GM18907 (cell line): ENCODE data around the gene TUBE1.
A peak's percentile ranks its signal among the peaks of the same experiment; 100 is the strongest.

Experiments
- ATAC-seq: cut with Tn5 transposase; IDR thresholded peaks from one replicate; pipeline ENCODE4 v1.9.1; 2021; ENCODE audit warnings: mild to moderate bottlenecking, moderate library complexity; ENCODE audit not compliant: unreplicated experiment

TUBE1 gene

DNA sequence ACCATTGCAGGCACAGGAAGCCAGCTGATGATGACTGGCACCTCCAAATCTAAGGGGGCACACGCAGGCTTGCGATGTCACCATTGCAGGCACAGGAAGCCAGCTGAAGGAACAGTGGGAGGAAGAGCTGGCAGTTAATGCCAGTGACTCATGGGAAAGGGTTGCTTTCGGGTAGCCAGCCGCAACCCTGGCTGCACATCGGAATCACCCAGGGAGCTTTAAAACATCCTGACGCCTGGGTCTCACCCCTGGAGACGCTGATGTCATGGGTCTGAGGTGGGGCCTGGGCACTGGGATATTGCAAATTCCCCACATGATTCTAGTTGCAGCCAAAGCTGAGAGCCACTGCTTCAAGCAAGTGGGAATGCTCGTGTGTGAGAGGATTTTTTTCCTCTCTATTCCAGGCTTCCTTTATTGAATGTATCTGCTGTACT lies 49.5 kb downstream of the TUBE1 start:
- ATAC-seq, result no peak

DNA sequence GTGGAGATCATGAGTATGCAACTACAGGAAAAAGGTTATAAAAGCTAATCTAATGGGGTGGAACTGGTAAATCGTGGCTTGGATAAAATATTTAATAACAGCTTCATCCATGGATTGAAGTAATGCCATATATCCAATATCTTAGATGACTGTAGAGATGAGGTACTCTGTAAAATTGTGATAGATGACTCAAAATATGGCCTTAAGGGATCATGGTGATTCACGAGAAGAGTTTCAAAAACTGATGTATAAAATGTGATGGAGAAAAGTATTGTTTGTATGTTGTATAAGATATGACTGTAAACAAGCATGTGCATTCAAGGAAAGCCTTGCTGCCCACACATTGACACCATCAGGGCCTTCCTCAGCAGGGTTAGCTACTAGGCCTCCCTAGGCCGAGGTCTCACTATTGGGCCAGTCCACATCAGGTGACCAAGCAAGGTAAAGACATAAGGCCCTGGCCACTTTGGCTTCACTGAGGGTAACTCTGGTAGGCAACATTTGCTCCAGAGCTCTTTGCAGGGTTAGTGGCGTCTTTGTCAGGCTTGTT lies 51.1 kb downstream of the TUBE1 start:
- no peak for ATAC-seq

DNA sequence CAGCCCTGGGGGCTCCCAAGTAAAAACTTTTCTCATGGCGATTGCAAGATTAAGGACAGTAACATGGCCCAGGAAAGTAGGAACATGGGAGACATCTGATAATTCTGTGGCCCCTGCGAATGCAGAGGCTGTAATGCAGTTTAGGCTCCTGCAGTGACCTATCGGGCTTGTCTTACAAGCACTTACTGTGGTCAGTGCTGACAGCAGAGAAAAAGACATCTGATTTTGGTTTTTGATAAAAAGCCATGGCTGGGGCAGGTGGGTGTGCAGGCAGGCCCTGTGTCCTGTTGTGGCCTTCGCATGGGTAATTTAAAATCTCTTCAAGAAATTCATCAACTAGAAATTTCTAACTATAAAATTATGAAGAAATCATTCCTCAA lies 52.7 kb downstream of the TUBE1 start:
- ATAC-seq, result no peak

DNA sequence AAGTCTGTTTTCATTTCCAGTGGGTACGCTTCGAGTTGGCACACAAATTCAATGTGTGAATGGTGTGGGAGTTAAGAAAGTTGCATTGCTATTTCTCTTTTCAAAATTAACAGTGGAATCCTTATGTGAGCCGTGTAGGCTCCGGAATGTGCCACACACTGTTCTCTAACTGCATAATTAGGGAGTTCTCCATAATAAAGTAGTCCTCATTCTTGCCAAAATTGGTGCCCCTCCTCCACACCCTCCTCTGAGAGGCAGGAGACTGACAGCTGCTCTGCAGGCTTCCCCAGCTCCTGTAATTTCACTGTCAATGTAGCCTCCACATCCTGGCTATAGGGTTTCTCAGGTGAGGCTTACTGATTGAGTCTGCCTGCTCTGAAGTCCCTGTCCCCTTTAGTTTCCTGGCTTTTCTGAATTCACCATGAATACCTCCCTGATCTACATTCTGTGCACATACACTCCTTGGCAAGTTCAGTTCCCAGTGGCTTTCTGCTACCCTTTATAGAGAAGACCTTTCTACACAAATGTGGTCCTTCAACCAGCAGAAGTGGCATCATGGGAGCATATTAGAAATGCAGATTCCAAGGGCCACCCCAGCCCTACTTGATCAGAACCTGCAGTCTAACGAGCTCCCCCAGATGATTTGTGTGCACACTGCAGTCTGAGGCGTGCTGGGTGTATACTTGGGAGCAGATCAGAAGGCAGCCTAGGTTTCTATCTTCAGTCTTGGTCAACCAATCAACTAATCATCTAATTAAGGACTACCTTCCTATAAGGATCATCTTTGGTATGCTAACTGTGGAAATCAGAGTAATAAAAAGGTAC lies 53.3 kb downstream of the TUBE1 start:
- ATAC-seq, result no peak

DNA sequence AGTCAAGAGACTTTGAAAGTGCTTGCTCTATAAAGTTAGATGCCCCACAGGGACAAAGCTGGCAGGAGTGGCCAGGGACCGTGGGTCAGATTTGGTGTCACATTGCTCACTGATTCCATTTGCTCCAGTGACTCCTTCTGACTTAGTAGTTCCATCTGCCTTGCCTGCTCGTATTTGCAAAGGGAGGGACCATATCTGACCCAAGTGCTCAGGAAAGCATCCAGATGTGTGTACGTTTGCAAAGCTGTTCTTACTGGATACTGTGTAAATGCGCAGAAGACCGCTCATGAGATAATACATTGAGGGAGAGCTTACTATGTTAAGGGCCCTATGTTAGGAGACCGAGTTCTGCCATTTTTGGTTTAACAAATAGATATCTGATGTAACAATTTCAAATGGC lies 54.6 kb downstream of the TUBE1 start:
- ATAC-seq, result no peak

DNA sequence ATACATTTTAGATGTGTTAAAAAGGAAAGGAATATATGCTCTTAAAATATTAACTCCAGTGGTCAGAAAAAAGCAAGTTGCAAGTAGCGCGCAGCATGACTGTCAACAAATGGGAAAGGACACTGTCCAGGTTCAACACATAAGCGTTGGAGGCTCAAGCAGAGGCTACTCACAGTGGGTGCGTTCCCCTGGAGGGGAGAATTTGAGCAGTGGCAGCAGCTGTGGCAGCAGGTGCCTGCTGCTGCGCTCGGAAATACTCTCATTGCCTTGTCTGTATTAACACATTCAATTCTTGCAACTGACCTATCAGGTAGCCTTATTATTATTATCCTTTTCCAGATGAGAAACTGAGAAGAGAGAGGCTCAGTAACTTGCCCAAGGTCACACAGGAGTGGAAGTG lies 55.3 kb downstream of the TUBE1 start:
- ATAC-seq, result no peak

DNA sequence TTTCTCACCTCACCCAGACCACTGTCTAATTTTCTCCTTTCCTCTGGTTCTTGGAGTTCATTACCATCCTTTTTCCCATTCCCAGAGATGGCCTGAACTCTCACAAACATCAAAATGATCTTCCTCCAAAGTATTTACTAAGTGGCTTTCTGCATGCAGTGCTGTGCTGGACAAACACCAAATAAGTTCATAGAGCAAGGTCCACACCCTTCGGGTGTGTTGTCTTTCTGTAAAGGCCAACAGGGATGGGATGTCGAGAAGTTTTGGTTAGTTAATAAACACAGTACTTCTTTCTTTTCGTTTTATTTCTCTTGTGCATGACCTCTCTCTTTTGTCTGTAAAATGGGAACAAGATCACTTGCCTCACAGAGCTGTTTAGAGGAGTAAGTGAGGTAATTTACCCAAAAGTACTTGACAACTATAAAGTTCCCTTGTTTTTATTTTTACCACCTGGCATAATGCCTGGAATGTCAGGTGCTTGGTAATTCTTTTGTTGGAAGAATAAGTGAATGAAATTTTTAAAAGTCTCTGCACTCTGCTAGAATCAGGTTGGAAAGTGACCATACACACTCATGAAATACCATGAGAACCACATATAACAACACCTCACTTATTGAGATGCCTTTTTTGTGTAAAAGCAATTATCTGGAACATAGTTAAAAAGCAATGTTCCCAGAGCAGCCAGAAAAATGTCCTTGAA lies 56.2 kb downstream of the TUBE1 start:
- no peak for ATAC-seq

DNA sequence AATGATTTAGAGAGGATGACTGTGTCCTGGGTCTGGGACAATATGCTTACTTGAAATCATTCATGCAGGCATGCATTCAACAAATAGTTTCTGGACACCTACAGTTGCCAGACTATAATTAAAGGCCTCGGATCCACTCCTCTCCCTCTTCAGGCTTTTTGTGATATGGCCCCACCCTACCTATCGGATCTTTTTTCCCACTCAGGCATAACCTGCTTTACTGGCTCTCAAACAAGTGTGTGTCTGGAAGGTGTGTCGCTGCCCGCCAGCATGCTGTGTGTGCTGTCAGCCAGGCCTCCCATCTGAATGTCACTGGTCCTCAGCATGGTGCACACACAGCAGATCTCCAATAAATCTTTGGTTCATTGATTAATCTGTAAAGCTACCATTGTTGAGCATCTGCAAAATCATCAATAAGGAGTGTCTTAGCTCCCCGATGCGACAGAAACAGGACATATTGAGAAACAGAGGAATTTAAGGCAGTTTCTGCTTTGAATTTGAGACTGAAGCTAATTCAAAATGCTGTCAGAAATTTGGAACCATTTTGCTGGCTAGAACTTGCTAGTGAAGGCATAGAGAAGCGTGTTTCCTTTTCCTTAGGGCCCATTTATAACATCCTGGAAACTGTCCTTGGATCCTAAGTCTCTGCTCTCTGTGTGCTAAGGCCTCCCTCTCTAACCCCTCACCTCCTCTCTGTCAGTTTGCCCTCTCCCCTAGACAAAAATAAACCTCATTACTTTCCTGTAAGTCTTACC lies 56.9 kb downstream of the TUBE1 start:
- ATAC-seq, result no peak

DNA sequence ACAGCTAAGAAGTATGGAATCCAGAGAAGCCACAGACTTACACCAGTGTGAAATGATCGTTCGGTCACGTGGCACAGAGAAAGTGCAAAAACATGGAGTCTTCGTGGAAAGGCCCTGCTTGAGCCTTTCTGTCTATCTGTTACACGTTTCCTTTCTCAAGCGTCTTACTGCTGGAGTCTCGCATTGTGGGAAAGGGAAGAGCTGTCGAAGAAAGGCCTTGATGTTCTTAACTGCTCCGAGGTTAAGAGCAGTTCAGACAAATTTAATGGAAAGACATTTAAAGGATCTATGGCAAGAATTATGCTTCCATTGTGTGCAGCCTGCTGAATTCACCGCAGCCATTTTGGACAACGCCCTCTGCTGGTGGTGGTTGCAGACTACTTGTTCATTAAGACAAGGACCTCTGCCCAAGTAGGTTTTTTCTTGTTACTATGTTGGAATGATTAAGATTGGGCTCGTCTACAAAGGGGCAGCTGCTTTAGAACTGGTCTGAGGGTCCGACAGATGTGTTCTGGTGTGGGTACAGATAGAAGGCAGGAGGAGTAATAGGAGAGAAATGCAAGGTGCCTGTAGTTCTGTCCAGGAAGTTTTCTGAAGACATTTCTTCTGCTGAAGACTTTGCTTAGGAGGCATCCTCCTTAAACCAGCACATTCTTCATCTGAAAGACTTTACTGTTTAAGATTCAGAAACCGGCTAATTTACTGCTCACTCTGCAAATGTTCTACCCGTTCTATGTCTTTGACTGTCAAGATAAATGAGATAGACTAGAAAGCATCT lies 58.0 kb downstream of the TUBE1 start:
- peak; percentile 66 for ATAC-seq

DNA sequence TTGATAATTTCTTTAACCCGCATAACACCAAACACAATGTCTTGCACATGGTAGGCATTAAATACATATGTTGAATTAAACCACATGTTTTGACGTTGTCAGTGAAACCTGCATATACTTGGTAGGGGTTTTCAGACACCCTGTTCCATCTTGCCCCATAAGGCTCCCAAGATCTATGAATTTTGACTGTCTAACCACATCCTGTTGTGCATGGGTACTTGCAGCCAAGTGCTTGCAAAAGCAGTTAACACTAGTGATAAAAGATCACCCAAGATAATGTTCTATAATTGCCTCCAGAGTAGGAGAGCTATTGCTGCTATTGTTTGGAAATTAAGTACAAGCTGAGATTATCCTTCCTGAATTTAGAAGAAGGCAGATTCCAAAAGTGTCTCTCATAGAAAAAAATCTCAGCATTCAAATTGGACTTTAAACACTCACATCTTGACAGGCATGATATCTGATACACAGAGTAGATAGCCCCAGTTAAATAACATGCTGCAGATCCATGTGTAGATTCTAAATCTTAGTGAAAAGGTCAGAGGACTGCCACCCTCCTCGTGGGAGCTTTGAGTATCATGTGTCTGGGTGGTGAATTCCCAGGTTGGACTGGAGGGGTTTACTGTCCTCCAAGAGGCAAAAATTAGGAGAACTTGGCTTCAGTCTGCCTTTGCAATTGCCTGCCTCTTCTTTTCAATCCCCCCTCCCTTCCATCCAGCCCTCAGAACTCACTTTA lies 59.2 kb downstream of the TUBE1 start:
- ATAC-seq, result peak; percentile 78

DNA sequence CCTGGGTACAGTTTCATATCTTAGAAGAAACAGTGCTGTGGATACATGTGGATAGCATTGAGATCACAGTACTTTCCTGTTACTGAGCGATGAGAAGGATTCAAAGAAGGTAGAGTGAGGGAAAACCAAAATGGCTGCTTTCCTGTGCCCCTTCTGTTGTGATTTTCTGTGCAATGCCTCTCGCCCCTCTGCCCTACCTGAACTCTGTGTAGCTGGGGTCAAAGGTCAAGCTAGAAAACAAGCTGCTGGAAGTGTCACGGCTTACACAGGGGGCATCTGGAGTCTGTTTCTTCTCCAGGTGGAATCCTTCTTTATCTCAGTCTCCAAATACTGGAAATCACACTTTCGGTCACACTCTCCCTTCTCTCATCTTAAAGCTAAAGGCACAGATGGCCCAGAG lies 60.3 kb downstream of the TUBE1 start:
- ATAC-seq, result no peak

DNA sequence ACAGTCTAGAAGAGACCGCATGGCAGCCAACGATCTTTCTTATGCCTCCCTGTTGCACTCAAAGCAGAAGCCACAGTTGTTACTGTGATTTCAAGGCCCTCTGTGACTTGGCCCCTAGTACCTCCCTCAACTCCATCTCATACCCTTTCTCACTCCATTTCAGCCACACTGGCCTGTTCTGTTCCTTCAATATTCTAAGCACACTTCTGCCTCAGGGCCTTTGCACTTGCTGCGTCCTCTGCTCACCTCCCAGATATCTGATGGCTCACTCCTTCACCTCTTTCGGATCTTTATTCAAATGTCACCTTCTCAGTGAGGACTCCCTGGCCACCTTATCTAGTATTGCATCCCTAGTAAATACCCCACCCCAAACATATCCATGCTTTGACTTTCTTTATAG lies 62.8 kb downstream of the TUBE1 start:
- ATAC-seq, result no peak

DNA sequence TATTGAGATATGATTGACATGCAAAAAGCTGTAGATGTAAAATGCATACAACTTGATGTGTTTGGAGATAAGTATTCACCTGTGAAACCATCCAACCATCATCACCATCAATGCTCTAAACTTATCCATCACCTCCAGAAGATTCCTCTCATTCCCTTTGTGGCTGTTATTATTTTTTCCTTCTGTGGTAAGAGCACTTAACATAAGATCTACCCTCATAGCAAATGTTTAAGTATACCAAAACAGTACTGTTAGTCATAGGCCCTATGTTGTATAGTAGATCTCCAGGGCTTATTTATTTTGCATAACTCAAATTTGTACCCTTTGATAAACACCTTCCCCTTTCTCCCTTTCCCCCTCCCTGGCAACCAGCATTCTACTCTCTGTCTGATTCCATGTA lies 64.5 kb downstream of the TUBE1 start:
- ATAC-seq, result no peak

DNA sequence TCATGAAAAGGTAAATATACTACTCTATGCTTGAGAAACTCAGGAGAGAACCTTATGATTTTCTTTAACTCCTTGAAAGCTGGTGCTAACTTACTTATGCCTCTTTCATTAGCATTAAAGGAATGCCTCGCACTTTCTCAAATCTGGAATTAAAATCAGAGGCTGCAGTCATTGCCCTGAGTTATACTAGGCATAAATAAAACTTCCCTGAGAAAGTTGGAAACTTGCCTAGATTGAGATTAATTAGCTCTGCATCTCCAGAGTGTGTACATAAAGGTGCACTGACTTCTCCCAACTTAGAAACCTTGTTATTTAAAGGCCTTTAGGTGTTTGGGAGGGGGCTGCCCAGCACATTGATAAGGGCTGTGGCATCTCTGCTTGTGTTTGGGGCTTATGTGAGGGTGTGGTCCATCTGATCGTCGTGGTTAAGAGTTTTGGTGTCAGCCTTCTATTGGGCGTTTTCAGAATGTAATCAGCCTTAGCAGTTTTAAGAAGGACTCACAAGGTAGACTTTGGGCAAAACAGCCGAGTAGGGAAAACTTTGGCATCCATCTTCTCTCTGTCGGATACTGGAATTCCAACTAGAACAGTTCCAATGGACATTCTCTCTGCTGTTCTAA lies 65.5 kb downstream of the TUBE1 start:
- ATAC-seq, result no peak
